ENCODE measurements around the gene TMEM119. TPM values are rescaled to one million over a fixed set of nuclear protein-coding genes. Genes with fewer than 3 reads are reported as not detected.

TMEM119 gene
- total RNA-seq, 1 experiment from 2014 or later: not detected

GRCh38 chr12:108605690-108606406 lies 8.0 kb upstream of the TMEM119 start:
- TF ChIP-seq, protein P1, sequence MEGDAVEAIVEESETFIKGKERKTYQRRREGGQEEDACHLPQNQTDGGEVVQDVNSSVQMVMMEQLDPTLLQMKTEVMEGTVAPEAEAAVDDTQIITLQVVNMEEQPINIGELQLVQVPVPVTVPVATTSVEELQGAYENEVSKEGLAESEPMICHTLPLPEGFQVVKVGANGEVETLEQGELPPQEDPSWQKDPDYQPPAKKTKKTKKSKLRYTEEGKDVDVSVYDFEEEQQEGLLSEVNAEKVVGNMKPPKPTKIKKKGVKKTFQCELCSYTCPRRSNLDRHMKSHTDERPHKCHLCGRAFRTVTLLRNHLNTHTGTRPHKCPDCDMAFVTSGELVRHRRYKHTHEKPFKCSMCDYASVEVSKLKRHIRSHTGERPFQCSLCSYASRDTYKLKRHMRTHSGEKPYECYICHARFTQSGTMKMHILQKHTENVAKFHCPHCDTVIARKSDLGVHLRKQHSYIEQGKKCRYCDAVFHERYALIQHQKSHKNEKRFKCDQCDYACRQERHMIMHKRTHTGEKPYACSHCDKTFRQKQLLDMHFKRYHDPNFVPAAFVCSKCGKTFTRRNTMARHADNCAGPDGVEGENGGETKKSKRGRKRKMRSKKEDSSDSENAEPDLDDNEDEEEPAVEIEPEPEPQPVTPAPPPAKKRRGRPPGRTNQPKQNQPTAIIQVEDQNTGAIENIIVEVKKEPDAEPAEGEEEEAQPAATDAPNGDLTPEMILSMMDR (IDR thresholded peaks at IDR 0.05; ENCODE audit: insufficient read depth in 1 of 2, low read depth in 1 of 2, low read length in 1 of 2, severe bottlenecking in 1 of 2, unreplicated experiment in 1 of 2): no peak
- Mint-ChIP-seq H3K4me3 (ENCODE audit: unreplicated experiment) (no peak overlapping the region), H3K9me3 (ENCODE audit: unreplicated experiment) (no peaks in the 10 kb centered on the region), H3K4me1 (ENCODE audit: low read depth, unreplicated experiment) (no peaks in the 10 kb centered on the region), H3K36me3 (ENCODE audit: insufficient read depth, unreplicated experiment) (no peaks in the 10 kb centered on the region), H3K27ac (ENCODE audit: unreplicated experiment) (no peak overlapping the region), H3K27me3 (ENCODE audit: insufficient read depth, unreplicated experiment) (peaks cover 6% of the 10 kb centered on the region)
- Histone ChIP-seq H3K27me3 (replicated peaks; ENCODE audit: control insufficient read depth, insufficient read depth, low read length) (no peaks in the 10 kb centered on the region), H3K4me1 (no peaks in the 10 kb centered on the region), H3K9me3 (no peaks in the 10 kb centered on the region), H3K4me3 (ENCODE audit: low read depth, low read length) (no peak overlapping the region), H3K36me3 (ENCODE audit: control insufficient read depth, insufficient read depth, low read length) (no peaks in the 10 kb centered on the region)
- intact Hi-C loops (cut with micrococcal nuclease; ENCODE audit: unreplicated experiment): no loop called here
- POLR2A ChIA-PET: no interaction called here
- DNase-seq: no peak
- CTCF ChIA-PET: no interaction called here
- no TSS peak for BruUV-seq (replicated peaks)

GRCh38 chr12:108605000-108605689 lies 7.3 kb upstream of the TMEM119 start:
- no peak overlapping the region for H3K4me3 ChIP-seq (ENCODE audit: low read depth, low read length)
- no peaks in the 10 kb centered on the region for H3K36me3 Mint-ChIP-seq (ENCODE audit: insufficient read depth, unreplicated experiment)
- no peaks in the 10 kb centered on the region for H3K27me3 ChIP-seq (replicated peaks; ENCODE audit: control insufficient read depth, insufficient read depth, low read length)
- POLR2A ChIA-PET: no interaction called here
- no peak overlapping the region for H3K4me3 Mint-ChIP-seq (ENCODE audit: unreplicated experiment)
- H3K36me3 ChIP-seq (ENCODE audit: control insufficient read depth, insufficient read depth, low read length): no peaks in the 10 kb centered on the region
- H3K4me1 ChIP-seq: no peaks in the 10 kb centered on the region
- no peak for DNase-seq
- intact Hi-C loops (cut with micrococcal nuclease; ENCODE audit: unreplicated experiment): no loop called here
- H3K9me3 Mint-ChIP-seq (ENCODE audit: unreplicated experiment): no peaks in the 10 kb centered on the region
- H3K27me3 Mint-ChIP-seq (ENCODE audit: insufficient read depth, unreplicated experiment): peaks cover 6% of the 10 kb centered on the region
- CTCF ChIA-PET: no interaction called here
- H3K4me1 Mint-ChIP-seq (ENCODE audit: low read depth, unreplicated experiment): no peaks in the 10 kb centered on the region
- BruUV-seq (replicated peaks): no TSS peak
- TF ChIP-seq, protein P1 (IDR thresholded peaks at IDR 0.05; ENCODE audit: insufficient read depth in 1 of 2, low read depth in 1 of 2, low read length in 1 of 2, severe bottlenecking in 1 of 2, unreplicated experiment in 1 of 2): no peak
- H3K27ac Mint-ChIP-seq (ENCODE audit: unreplicated experiment): no peak overlapping the region
- no peaks in the 10 kb centered on the region for H3K9me3 ChIP-seq

DNA sequence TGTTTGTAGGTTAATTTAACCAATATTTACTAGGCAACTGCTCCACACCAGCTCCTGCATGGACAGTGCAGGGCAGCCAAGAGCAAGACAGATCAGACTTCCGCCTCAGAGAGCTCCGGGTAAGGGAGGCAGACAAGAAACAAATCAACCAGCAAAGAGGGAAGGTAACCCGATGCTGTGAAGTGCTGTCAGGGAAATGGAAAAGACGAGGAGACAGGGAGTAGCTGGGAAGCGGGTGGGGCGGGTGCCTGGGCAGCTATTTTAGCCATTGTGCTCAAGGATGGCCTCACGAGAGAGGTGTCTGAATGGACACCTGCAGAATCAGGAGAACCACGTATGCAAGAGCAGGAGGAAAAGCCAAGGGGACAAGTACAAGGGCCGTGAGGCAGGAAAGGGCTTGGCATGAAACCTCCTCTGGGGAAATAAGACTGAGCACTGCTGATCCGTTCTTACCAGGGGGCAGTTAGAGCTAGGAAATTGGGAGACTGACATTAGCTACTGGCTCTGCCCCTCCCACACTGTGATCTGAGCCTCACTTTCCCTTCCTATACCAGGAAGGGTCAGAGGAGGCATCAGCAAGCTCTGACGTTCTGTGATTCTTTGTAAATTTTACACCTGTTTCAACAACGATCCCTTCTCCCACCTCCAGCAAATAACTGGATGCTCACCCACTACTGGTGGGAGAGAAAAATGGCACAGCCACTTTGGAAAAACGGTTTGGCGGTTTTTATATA lies 6.5 kb upstream of the TMEM119 start:
- Histone ChIP-seq H3K4me1 (no peaks in the 10 kb centered on the region), H3K27me3 (replicated peaks; ENCODE audit: control insufficient read depth, insufficient read depth, low read length) (no peaks in the 10 kb centered on the region), H3K4me3 (ENCODE audit: low read depth, low read length) (no peak overlapping the region), H3K36me3 (ENCODE audit: control insufficient read depth, insufficient read depth, low read length) (no peaks in the 10 kb centered on the region), H3K9me3 (no peaks in the 10 kb centered on the region)
- ChIA-PET CTCF (no interaction called here), POLR2A (no interaction called here)
- Mint-ChIP-seq H3K9me3 (ENCODE audit: unreplicated experiment) (no peaks in the 10 kb centered on the region), H3K27ac (ENCODE audit: unreplicated experiment) (no peak overlapping the region), H3K36me3 (ENCODE audit: insufficient read depth, unreplicated experiment) (no peaks in the 10 kb centered on the region), H3K4me3 (ENCODE audit: unreplicated experiment) (no peak overlapping the region), H3K27me3 (ENCODE audit: insufficient read depth, unreplicated experiment) (peaks cover 6% of the 10 kb centered on the region), H3K4me1 (ENCODE audit: low read depth, unreplicated experiment) (no peaks in the 10 kb centered on the region)
- DNase-seq: no peak
- no TSS peak for BruUV-seq (replicated peaks)
- intact Hi-C loops (cut with micrococcal nuclease; ENCODE audit: unreplicated experiment): no loop called here
- TF ChIP-seq, protein P1 (IDR thresholded peaks at IDR 0.05; ENCODE audit: insufficient read depth in 1 of 2, low read depth in 1 of 2, low read length in 1 of 2, severe bottlenecking in 1 of 2, unreplicated experiment in 1 of 2): no peak
